Measurements from ENCODE around the gene TNFRSF12A. TPM values are rescaled to one million over a fixed set of nuclear protein-coding genes. Genes with fewer than 3 reads are reported as not detected.
A peak's percentile ranks its signal among the peaks of the same experiment; 100 is the strongest.
"Not testable (repeated sequence)": the region's sequence is repeated elsewhere in the genome, so short reads cannot be mapped to it uniquely, and the experiment has no call there.

The TNFRSF12A gene
- total and polyA plus RNA-seq, 4 experiments from 2014 or later, result 0.33 to 1.0 (median 0.58) TPM

DNA sequence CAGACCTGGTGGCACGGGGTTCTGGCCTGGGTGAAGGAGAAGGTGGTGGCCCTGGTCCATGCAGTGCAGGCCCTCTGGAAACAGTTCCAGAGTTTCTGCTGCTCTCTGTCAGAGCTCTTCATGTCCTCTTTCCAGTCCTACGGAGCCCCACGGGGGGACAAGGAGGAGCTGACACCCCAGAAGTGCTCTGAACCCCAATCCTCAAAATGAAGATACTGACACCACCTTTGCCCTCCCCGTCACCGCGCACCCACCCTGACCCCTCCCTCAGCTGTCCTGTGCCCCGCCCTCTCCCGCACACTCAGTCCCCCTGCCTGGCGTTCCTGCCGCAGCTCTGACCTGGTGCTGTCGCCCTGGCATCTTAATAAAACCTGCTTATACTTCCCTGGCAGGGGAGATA lies 49.0 kb downstream of the TNFRSF12A start:
- CTCF ChIA-PET (ENCODE audit: partially characterized antibody), result interaction anchor here (0.5 to 13.3 kb wide), 5 partner anchors 10 to 60 kb away, joined by 4 to 249 read pairs (median 13); partner anchors contain the start of gene ZSCAN10
- H3K27ac ChIP-seq (ENCODE audit: low read depth, low read length); H3K27me3 ChIP-seq (ENCODE audit: insufficient read depth, low read length); H3K27me3 Mint-ChIP-seq; DNase-seq; H3K9me3 ChIP-seq (ENCODE audit: control insufficient read depth in 1 of 2, low read length in 2 of 2); intact Hi-C loops (cut with micrococcal nuclease); H3K9me3 Mint-ChIP-seq; H3K4me3 ChIP-seq (ENCODE audit: low read length in 2 of 2): not testable (repeated sequence)
- Histone ChIP-seq H3K36me3 (ENCODE audit: insufficient read depth, low read length) (peaks cover 21% of the 10 kb centered on the region), H3K4me1 (ENCODE audit: insufficient read depth, low read length) (peaks cover 78% of the 10 kb centered on the region)
- Mint-ChIP-seq H3K36me3 (peaks cover 46% of the 10 kb centered on the region in 2 donors), H3K4me3 (peak overlapping the region in 7 of 8 donors; percentile 29 to 84 (median 47)), H3K4me1 (peaks cover 46 to 94% (median 63%) of the 10 kb centered on the region in 4 donors), H3K27ac (peak overlapping the region in 6 of 7 donors; percentile 44 to 92 (median 84))
- POLR2A ChIA-PET (ENCODE audit: partially characterized antibody), result interaction anchor here (2.3 to 8.8 kb wide), 9 partner anchors 7 to 66 kb away, joined by 6 to 217 read pairs (median 22); partner anchors contain the start of genes ZNF213 and ZSCAN10

- Histone ChIP-seq H3K27ac (ENCODE audit: low read depth, low read length) (no peak overlapping the region), H3K27me3 (ENCODE audit: insufficient read depth, low read length) (no peaks in the 10 kb centered on the region), H3K4me1 (ENCODE audit: insufficient read depth, low read length) (peaks cover 82% of the 10 kb centered on the region), H3K36me3 (ENCODE audit: insufficient read depth, low read length) (peaks cover 21% of the 10 kb centered on the region), H3K4me3 (ENCODE audit: low read length in 2 of 2) (no peak overlapping the region), H3K9me3 (ENCODE audit: control insufficient read depth in 1 of 2, low read length in 2 of 2) (no peaks in the 10 kb centered on the region)
- Mint-ChIP-seq H3K36me3 (peaks cover 37 to 43% of the 10 kb centered on the region in 2 donors), H3K27me3 (no peaks in the 10 kb centered on the region), H3K4me3 (peak overlapping the region in 3 of 8 donors; percentile 9 to 84 (median 68)), H3K27ac (peak overlapping the region; percentile 36 to 94 (median 86)), H3K4me1 (peaks cover 54 to 94% (median 67%) of the 10 kb centered on the region in 4 donors), H3K9me3 (peaks cover 0 to 4% (median 0%) of the 10 kb centered on the region in 8 donors)
- no peak for DNase-seq
- intact Hi-C loops (cut with micrococcal nuclease), result no loop called here
- POLR2A ChIA-PET (ENCODE audit: partially characterized antibody), result interaction anchor here (0.7 to 11.4 kb wide), 18 partner anchors 4 to 101 kb away, joined by 3 to 217 read pairs (median 5); partner anchors contain the start of genes IL32 and ZSCAN10
- CTCF ChIA-PET (ENCODE audit: partially characterized antibody), result interaction anchor here (1.0 to 1.9 kb wide), 6 partner anchors 11 to 97 kb away, joined by 3 to 8 read pairs (median 4); no protein-coding TSS in a partner anchor
These were observed 50.5 kb downstream of the TNFRSF12A start for GRCh38 chr16:3070608-3071111.

DNA sequence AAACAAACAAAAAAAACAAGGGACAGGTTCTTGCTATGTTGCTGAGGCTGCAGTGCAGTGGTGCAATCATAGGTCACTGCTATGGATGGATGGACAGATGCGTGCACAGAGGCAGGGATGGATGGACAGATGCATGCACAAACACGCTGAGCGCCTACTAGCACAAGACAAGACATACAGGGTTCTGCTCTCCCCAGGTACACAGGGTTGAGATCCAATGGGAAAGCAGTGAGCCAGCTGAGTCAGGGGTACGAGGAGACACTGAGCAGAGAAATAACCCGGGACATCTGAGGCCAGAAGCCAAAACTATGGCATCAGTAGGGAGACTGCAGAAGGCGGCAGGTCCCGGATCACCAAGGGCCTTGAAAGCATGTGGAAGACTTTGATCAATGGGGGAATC lies 51.5 kb downstream of the TNFRSF12A start:
- intact Hi-C loops (cut with micrococcal nuclease), result no loop called here
- Histone ChIP-seq H3K9me3 (ENCODE audit: control insufficient read depth in 1 of 2, low read length in 2 of 2) (no peaks in the 10 kb centered on the region), H3K4me1 (ENCODE audit: insufficient read depth, low read length) (peaks cover 92% of the 10 kb centered on the region), H3K27me3 (ENCODE audit: insufficient read depth, low read length) (no peaks in the 10 kb centered on the region), H3K4me3 (ENCODE audit: low read length in 2 of 2) (no peak overlapping the region), H3K27ac (ENCODE audit: low read depth, low read length) (no peak overlapping the region), H3K36me3 (ENCODE audit: insufficient read depth, low read length) (peaks cover 21% of the 10 kb centered on the region)
- Mint-ChIP-seq H3K4me1 (peaks cover 58 to 95% (median 74%) of the 10 kb centered on the region in 4 donors), H3K4me3 (peak overlapping the region; percentile 45 to 84 (median 72)), H3K27ac (peak overlapping the region; percentile 63 to 96 (median 88)), H3K27me3 (no peaks in the 10 kb centered on the region), H3K9me3 (peaks cover 0 to 2% (median 0%) of the 10 kb centered on the region in 8 donors), H3K36me3 (peaks cover 30 to 35% of the 10 kb centered on the region in 2 donors)
- no peak for DNase-seq
- ChIA-PET CTCF (ENCODE audit: partially characterized antibody) (interaction anchor here (1.0 to 1.9 kb wide), 6 partner anchors 12 to 96 kb away, joined by 3 to 8 read pairs (median 4); no protein-coding TSS in a partner anchor), POLR2A (ENCODE audit: partially characterized antibody) (interaction anchor here (0.7 to 11.4 kb wide), 12 partner anchors 5 to 100 kb away, joined by 3 to 217 read pairs (median 6); partner anchors contain the start of genes IL32 and ZSCAN10)

Other genes starting within 250 kb of the TNFRSF12A start
- gene ELOB, start 243.1 kb upstream of the TNFRSF12A start, total RNA-seq, result 10 to 100 TPM; 83.0 to 86.8 TPM
- 100 to 1,000 TPM; 268 to 270 TPM for gene ELOB, start 243.1 kb upstream of the TNFRSF12A start, polyA plus RNA-seq
- not detected for gene PRSS33, start 232.8 kb upstream of the TNFRSF12A start, total RNA-seq
- gene PRSS33, start 232.8 kb upstream of the TNFRSF12A start, polyA plus RNA-seq, result not detected
- gene PRSS41, start 221.9 kb upstream of the TNFRSF12A start, total RNA-seq, result not detected
- gene PRSS41, start 221.9 kb upstream of the TNFRSF12A start, polyA plus RNA-seq, result not detected
- gene PRSS21, start 203.1 kb upstream of the TNFRSF12A start, total RNA-seq, result 1 to 10 TPM in 1 of 2 experiments, under 1 TPM in 1; 0.96 to 2.6 TPM
- gene PRSS21, start 203.1 kb upstream of the TNFRSF12A start, polyA plus RNA-seq, result 10 to 100 TPM in 1 of 2 donors, 1 to 10 TPM in 1; 6.2 to 11.5 TPM
- not detected for gene ZG16B, start 190.1 kb upstream of the TNFRSF12A start, total RNA-seq
- gene ZG16B, start 190.1 kb upstream of the TNFRSF12A start, polyA plus RNA-seq, result under 1 TPM in 1 of 2 donors, not detected in 1; 0.79 TPM
- gene PRSS22, start 162.2 kb upstream of the TNFRSF12A start, total RNA-seq, result under 1 TPM in 1 of 2 experiments, not detected in 1; 0.39 TPM
- under 1 TPM in 1 of 2 donors, not detected in 1; 0.42 TPM for gene PRSS22, start 162.2 kb upstream of the TNFRSF12A start, polyA plus RNA-seq
- 10 to 100 TPM; 24.1 to 27.1 TPM for gene FLYWCH2, start 137.2 kb upstream of the TNFRSF12A start, total RNA-seq
- gene FLYWCH2, start 137.2 kb upstream of the TNFRSF12A start, polyA plus RNA-seq, result 10 to 100 TPM; 21.1 to 23.3 TPM
- 100 to 1,000 TPM; 121 to 123 TPM for gene FLYWCH1, start 108.4 kb upstream of the TNFRSF12A start, total RNA-seq
- 10 to 100 TPM in 1 of 2 donors, 1 to 10 TPM in 1; 7.1 to 21.2 TPM for gene FLYWCH1, start 108.4 kb upstream of the TNFRSF12A start, polyA plus RNA-seq
- gene KREMEN2, start 56.1 kb upstream of the TNFRSF12A start, total RNA-seq, result not detected
- not detected for gene KREMEN2, start 56.1 kb upstream of the TNFRSF12A start, polyA plus RNA-seq
- 1 to 10 TPM; 1.5 to 1.7 TPM for gene PAQR4, start 51.0 kb upstream of the TNFRSF12A start, total RNA-seq
- under 1 TPM; 0.77 to 0.81 TPM for gene PAQR4, start 51.0 kb upstream of the TNFRSF12A start, polyA plus RNA-seq
- under 1 TPM in 1 of 2 experiments, not detected in 1; 0.79 TPM for gene PKMYT1, start 39.9 kb upstream of the TNFRSF12A start, total RNA-seq
- gene PKMYT1, start 39.9 kb upstream of the TNFRSF12A start, polyA plus RNA-seq, result not detected
- not detected for gene CLDN9, start 7.4 kb upstream of the TNFRSF12A start, total RNA-seq
- gene CLDN9, start 7.4 kb upstream of the TNFRSF12A start, polyA plus RNA-seq, result not detected
- not detected for gene CLDN6, start 2.2 kb upstream of the TNFRSF12A start, total RNA-seq
- gene CLDN6, start 2.2 kb upstream of the TNFRSF12A start, polyA plus RNA-seq, result not detected
- gene HCFC1R1, start 3.6 kb downstream of the TNFRSF12A start, total RNA-seq, result 10 to 100 TPM; 16.0 to 18.0 TPM
- 10 to 100 TPM; 18.5 to 23.8 TPM for gene HCFC1R1, start 3.6 kb downstream of the TNFRSF12A start, polyA plus RNA-seq
- 10 to 100 TPM; 18.4 to 22.5 TPM for gene THOC6, start 3.7 kb downstream of the TNFRSF12A start, total RNA-seq
- 10 to 100 TPM; 41.4 to 48.8 TPM for gene THOC6, start 3.7 kb downstream of the TNFRSF12A start, polyA plus RNA-seq
- gene BICDL2, start 16.6 kb downstream of the TNFRSF12A start, total RNA-seq, result not detected
- gene BICDL2, start 16.6 kb downstream of the TNFRSF12A start, polyA plus RNA-seq, result not detected
- gene MMP25, start 26.2 kb downstream of the TNFRSF12A start, total RNA-seq, result 1 to 10 TPM; 2.9 to 3.0 TPM
- gene MMP25, start 26.2 kb downstream of the TNFRSF12A start, polyA plus RNA-seq, result under 1 TPM; 0.52 to 0.91 TPM
- gene IL32, start 45.3 kb downstream of the TNFRSF12A start, total RNA-seq, result 100 to 1,000 TPM; 752 to 810 TPM
- gene IL32, start 45.3 kb downstream of the TNFRSF12A start, polyA plus RNA-seq, result 1,000 to 10,000 TPM; 3,111 to 3,174 TPM
- gene ZSCAN10, start 78.9 kb downstream of the TNFRSF12A start, total RNA-seq, result under 1 TPM in 1 of 2 experiments, not detected in 1; 0.15 TPM
- gene ZSCAN10, start 78.9 kb downstream of the TNFRSF12A start, polyA plus RNA-seq, result not detected
- not detected for gene ZNF205, start 92.2 kb downstream of the TNFRSF12A start, total RNA-seq
- gene ZNF205, start 92.2 kb downstream of the TNFRSF12A start, polyA plus RNA-seq, result under 1 TPM in 1 of 2 donors, not detected in 1; 0.20 TPM
- gene ZNF213, start 114.7 kb downstream of the TNFRSF12A start, total RNA-seq, result 10 to 100 TPM; 14.1 to 14.5 TPM
- gene ZNF213, start 114.7 kb downstream of the TNFRSF12A start, polyA plus RNA-seq, result 1 to 10 TPM in 1 of 2 donors, under 1 TPM in 1; 0.67 to 3.2 TPM
- under 1 TPM; 0.49 to 0.97 TPM for gene OR1F1, start 167.8 kb downstream of the TNFRSF12A start, total RNA-seq
- gene OR1F1, start 167.8 kb downstream of the TNFRSF12A start, polyA plus RNA-seq, result not detected
- 10 to 100 TPM; 27.7 to 29.2 TPM for gene ZNF200, start 214.8 kb downstream of the TNFRSF12A start, total RNA-seq
- 10 to 100 TPM in 1 of 2 donors, 1 to 10 TPM in 1; 6.7 to 11.6 TPM for gene ZNF200, start 214.8 kb downstream of the TNFRSF12A start, polyA plus RNA-seq
- under 1 TPM; 0.35 to 0.42 TPM for gene MEFV, start 236.3 kb downstream of the TNFRSF12A start, total RNA-seq
- gene MEFV, start 236.3 kb downstream of the TNFRSF12A start, polyA plus RNA-seq, result under 1 TPM in 1 of 2 donors, not detected in 1; 0.05 TPM